Measurements from ENCODE around the gene FAM241B.

The FAM241B gene

DNA sequence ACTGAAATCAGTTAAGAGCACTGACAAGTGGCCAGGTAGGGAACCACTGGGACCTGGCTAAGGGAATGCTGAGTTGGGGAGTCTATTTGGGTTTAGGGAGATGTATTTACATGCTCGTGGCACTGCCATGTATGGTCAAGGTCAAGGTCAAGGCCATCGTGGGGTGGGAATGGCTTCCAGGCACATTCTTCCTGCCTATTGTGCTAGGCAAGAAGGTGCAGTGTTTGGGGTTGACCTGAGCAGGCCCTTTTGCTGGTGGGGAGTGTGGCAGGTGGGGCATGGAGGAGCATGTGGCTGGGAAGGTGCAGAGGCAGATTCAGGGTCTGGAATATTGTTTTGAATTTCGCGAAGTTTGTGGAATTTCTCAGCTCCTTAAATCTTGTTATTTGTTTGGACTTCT is 17.8 kb downstream of the FAM241B start:
- no peak overlapping the region for H3K4me3 ChIP-seq (ENCODE audit: control insufficient read depth, low read depth, low read length)
- TF ChIP-seq CTCF (conservative IDR thresholded peaks at IDR 0.05; ENCODE audit: control insufficient read depth, insufficient read depth, low read depth, low read length) = no peak
- DNase-seq (ENCODE audit: low read depth) = no peak

GRCh38 chr10:69648461-69648860 is 18.4 kb downstream of the FAM241B start:
- H3K4me3 ChIP-seq (ENCODE audit: control insufficient read depth, low read depth, low read length) = no peak overlapping the region
- TF ChIP-seq CTCF (conservative IDR thresholded peaks at IDR 0.05; ENCODE audit: control insufficient read depth, insufficient read depth, low read depth, low read length) = no peak
- DNase-seq (ENCODE audit: low read depth) = no peak

- no peak for DNase-seq (ENCODE audit: low read depth)
- no peak overlapping the region for H3K4me3 ChIP-seq (ENCODE audit: control insufficient read depth, low read depth, low read length)
- TF ChIP-seq CTCF (conservative IDR thresholded peaks at IDR 0.05; ENCODE audit: control insufficient read depth, insufficient read depth, low read depth, low read length) = no peak
These were observed 19.9 kb downstream of the FAM241B start for GRCh38 chr10:69649786-69650550.

DNA sequence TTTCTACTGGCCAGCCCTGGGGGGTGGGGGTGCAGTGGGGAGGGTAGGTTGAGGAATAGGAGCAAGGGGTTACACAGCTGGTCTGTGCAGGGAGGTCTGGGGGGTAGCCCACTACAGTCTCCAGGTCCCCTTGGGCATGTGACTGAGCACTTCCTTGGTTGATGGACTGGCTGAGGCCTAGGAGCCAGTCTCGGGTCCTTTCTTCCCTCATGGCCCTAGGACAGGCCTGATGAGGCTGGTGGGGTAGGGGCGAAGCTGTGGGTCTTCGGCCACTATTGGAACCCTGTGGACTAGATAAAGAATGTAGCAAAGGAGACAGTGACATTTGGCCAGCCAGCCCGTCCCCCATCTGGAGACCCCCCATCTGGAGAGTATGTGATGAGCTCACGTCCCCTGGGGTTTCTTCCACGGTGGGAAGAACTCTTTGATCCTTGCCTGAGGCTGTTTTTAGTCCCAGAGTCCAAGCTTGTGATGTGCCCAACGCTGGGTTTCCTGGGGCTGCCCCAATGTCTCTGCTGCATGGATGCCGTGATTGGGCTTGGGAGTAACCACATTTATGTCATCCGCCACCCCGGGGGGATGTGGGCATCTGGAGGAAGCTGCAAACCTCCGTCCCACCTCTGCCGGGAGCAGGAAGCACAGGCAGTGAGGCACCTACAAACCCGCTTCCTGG is 20.7 kb downstream of the FAM241B start:
- no peak overlapping the region for H3K4me3 ChIP-seq (ENCODE audit: control insufficient read depth, low read depth, low read length)
- DNase-seq (ENCODE audit: low read depth) = no peak

GRCh38 chr10:69651362-69651761 is 21.3 kb downstream of the FAM241B start:
- DNase-seq (ENCODE audit: low read depth) = no peak
- no peak for TF ChIP-seq CTCF (conservative IDR thresholded peaks at IDR 0.05; ENCODE audit: control insufficient read depth, insufficient read depth, low read depth, low read length)
- H3K4me3 ChIP-seq (ENCODE audit: control insufficient read depth, low read depth, low read length) = no peak overlapping the region

More for the DNA sequence above, 20.7 kb downstream of the FAM241B start:
- no peak for TF ChIP-seq CTCF (conservative IDR thresholded peaks at IDR 0.05; ENCODE audit: control insufficient read depth, insufficient read depth, low read depth, low read length)

DNA sequence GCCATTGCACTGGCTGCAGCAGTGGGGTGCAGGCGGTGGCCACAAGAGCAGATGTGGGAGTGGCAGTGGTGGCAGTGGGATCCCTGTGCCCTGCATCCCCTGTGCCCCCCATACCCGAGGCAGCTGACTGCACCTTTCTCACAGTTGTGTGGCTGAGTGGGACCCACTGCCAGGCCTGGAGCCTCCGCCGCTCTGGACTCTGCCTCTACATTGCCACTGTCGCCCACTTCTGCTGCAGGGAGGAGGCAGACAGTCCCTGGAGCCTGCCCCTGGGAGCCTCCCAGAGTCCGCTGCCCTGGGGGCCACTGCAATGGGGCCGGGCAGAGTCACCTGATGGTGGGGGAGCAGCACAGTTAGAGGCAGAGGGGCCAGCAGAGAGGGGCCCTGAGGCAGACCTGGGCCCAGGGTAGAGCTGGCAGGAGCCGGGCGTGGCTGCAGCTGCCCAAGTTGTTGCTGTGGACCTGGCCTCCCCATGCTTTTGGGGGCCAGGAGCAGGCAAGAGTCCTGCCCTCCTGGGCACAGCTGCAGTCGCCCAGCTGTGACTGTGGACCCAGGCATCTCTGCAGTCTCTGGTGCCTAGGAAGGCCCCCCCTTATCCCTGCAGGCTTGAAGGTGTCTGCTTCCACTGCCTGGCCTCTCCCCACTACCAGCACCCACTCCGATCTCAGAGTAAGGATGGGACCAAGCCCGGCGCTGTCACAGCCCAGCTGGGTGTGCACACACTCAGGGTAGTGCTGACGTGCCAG is 22.2 kb downstream of the FAM241B start:
- TF ChIP-seq CTCF (conservative IDR thresholded peaks at IDR 0.05; ENCODE audit: control insufficient read depth, insufficient read depth, low read depth, low read length) = no peak
- DNase-seq (ENCODE audit: low read depth) = no peak
- no peak overlapping the region for H3K4me3 ChIP-seq (ENCODE audit: control insufficient read depth, low read depth, low read length)
